ENCODE data around the gene LMTK2.
A peak's percentile ranks its signal among the peaks of the same experiment; 100 is the strongest.

The LMTK2 gene

GRCh38 chr7:98097042-98097645 lies 9.5 kb upstream of the LMTK2 start:
- H3K4me3 ChIP-seq (replicated peaks; ENCODE audit: low read depth, low read length) = no peak overlapping the region
- DNase-seq (ENCODE audit: low read depth) = no peak
- TF ChIP-seq, protein P1, sequence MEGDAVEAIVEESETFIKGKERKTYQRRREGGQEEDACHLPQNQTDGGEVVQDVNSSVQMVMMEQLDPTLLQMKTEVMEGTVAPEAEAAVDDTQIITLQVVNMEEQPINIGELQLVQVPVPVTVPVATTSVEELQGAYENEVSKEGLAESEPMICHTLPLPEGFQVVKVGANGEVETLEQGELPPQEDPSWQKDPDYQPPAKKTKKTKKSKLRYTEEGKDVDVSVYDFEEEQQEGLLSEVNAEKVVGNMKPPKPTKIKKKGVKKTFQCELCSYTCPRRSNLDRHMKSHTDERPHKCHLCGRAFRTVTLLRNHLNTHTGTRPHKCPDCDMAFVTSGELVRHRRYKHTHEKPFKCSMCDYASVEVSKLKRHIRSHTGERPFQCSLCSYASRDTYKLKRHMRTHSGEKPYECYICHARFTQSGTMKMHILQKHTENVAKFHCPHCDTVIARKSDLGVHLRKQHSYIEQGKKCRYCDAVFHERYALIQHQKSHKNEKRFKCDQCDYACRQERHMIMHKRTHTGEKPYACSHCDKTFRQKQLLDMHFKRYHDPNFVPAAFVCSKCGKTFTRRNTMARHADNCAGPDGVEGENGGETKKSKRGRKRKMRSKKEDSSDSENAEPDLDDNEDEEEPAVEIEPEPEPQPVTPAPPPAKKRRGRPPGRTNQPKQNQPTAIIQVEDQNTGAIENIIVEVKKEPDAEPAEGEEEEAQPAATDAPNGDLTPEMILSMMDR (IDR thresholded peaks at IDR 0.05; ENCODE audit: low read length, missing control alignments) = no peak

- H3K4me3 ChIP-seq (replicated peaks; ENCODE audit: low read depth, low read length) = no peak overlapping the region
- TF ChIP-seq, protein P1 (IDR thresholded peaks at IDR 0.05; ENCODE audit: low read length, missing control alignments) = no peak
- DNase-seq (ENCODE audit: low read depth) = no peak
These were observed 6.6 kb upstream of the LMTK2 start for GRCh38 chr7:98100088-98100487.

- TF ChIP-seq, protein P1 (IDR thresholded peaks at IDR 0.05; ENCODE audit: low read length, missing control alignments) = no peak
- DNase-seq (ENCODE audit: low read depth) = no peak
- no peak overlapping the region for H3K4me3 ChIP-seq (replicated peaks; ENCODE audit: low read depth, low read length)
These were observed 4.5 kb upstream of the LMTK2 start for GRCh38 chr7:98102170-98102569.

- H3K4me3 ChIP-seq (replicated peaks; ENCODE audit: low read depth, low read length) = no peak overlapping the region
- DNase-seq (ENCODE audit: low read depth) = no peak
- TF ChIP-seq, protein P1 (IDR thresholded peaks at IDR 0.05; ENCODE audit: low read length, missing control alignments) = no peak
These were observed 619 bp upstream of the LMTK2 start for GRCh38 chr7:98105942-98106544.

DNA sequence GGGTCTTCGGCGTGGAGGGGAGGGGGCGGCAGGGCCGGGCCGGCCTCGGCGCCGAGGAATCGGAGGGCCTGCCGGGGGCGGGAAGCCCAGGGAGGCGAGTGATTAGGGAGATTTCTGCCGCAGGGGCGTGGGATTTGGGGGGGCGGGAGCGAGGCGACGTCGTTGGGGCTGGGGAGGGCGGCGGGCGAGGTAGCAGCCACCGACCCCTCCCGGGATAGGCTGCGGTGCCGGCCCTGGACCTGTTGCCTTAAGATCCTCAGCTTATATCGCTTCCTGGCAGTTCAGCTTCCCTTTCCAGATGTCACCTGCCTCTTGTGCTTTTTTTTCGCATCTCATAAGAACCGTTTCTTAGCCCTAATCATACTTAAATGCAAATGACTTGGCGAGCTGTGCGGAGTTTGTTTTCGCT lies 655 bp downstream of the LMTK2 start:
- DNase-seq (ENCODE audit: low read depth) = peak; percentile 13
- peak overlapping the region; percentile 75 for H3K4me3 ChIP-seq (replicated peaks; ENCODE audit: low read depth, low read length)
- TF ChIP-seq, protein P1 (IDR thresholded peaks at IDR 0.05; ENCODE audit: low read length, missing control alignments) = no peak

- TF ChIP-seq, protein P1 (IDR thresholded peaks at IDR 0.05; ENCODE audit: low read length, missing control alignments) = no peak
- peak; percentile 74 for DNase-seq (ENCODE audit: low read depth)
- H3K4me3 ChIP-seq (replicated peaks; ENCODE audit: low read depth, low read length) = peak overlapping the region; percentile 19
These were observed 3.8 kb downstream of the LMTK2 start for GRCh38 chr7:98110249-98111022.

Data from fibroblast of pulmonary artery (primary cell).